Panc1 (cell line): ENCODE results near the gene ABHD2. TPM values are rescaled to one million over a fixed set of nuclear protein-coding genes. Genes with fewer than 3 reads are reported as not detected.

Experiments
- ATAC-seq: fragments of 200-7000 bp; cut with Tn5 transposase; 2 replicates; pipeline ENCODE4 v1.9.1; 2020; ENCODE audit warnings: mild to moderate bottlenecking, moderate library complexity
- BruUV-seq: library from RNA; stranded (reverse); fragments of 400-500 nt; replicated peaks from 2 replicates; lab custom pipeline; 2021; lab: Mats Ljungman, UMichigan
- CTCF ChIA-PET: fragments of 300-600 bp; sonication (Branson Sonifier 250); formaldehyde crosslinking; loops from one replicate; lab custom pipeline; 2022; ENCODE audit warnings: antibody characterized with exemption; lab: Charles Lee
- POLR2A ChIA-PET: fragments of 300-600 bp; sonication (Branson Sonifier 250); formaldehyde crosslinking; loops from one replicate; lab custom pipeline; 2022; ENCODE audit warnings: antibody characterized with exemption; lab: Charles Lee
- DNase-seq: peaks from one replicate; pipeline ENCODE4 v3.0.0-alpha.2; 2010; ENCODE audit warnings: low read depth, low spot score
- H3K27ac ChIP-seq: 2 replicates; pipeline ENCODE4 v1.5.1; 2011; ENCODE audit warnings: mild to moderate bottlenecking, low read length, inconsistent platforms
- H3K27me3 ChIP-seq: fragments of 200-500 bp; sonication (Bioruptor generic); 2 replicates; pipeline ENCODE4 v1.6.0; 2014; ENCODE audit warnings: low read length, inconsistent platforms; ENCODE audit not compliant: control insufficient read depth, insufficient read depth
- H3K36me3 ChIP-seq: fragments of 200-500 bp; sonication (Bioruptor generic); 2 replicates; pipeline ENCODE4 v1.5.1; 2014; ENCODE audit warnings: inconsistent platforms, mild to moderate bottlenecking, low read length, moderate library complexity; ENCODE audit not compliant: control insufficient read depth, insufficient read depth
- H3K4me1 ChIP-seq: 2 replicates; pipeline ENCODE4 v1.5.1; 2011; ENCODE audit warnings: inconsistent platforms, mild to moderate bottlenecking, low read length, moderate library complexity; ENCODE audit not compliant: control insufficient read depth, insufficient read depth
- H3K4me3 ChIP-seq, 2 experiments: 2 replicates each; pipeline ENCODE4 v1.5.1; 2011 to 2012; ENCODE audit warnings: low read depth in 2 of 2, low read length in 2 of 2, mild to moderate bottlenecking in 2 of 2, inconsistent platforms in 1 of 2, moderate library complexity in 1 of 2
- H3K9me3 ChIP-seq: fragments of 200-500 bp; sonication (Bioruptor generic); 2 replicates; pipeline ENCODE4 v1.5.1; 2014; ENCODE audit warnings: low read depth, mild to moderate bottlenecking, inconsistent platforms, low read length, moderate library complexity; ENCODE audit not compliant: control insufficient read depth, insufficient read depth
- POLR2AphosphoS5 ChIP-seq: IDR thresholded peaks from 2 replicates; pipeline ENCODE4 v1.6.1; 2012; ENCODE audit warnings: mild to moderate bottlenecking, low read depth, low read length, moderate library complexity
- SIN3A ChIP-seq: IDR thresholded peaks from 2 replicates; pipeline ENCODE4 v1.6.1; 2012; ENCODE audit warnings: low read depth, mild to moderate bottlenecking, low read length, moderate library complexity, borderline replicate concordance; ENCODE audit not compliant: insufficient read depth
- TCF7L2 ChIP-seq: IDR thresholded peaks from 2 replicates; pipeline ENCODE4 v1.6.1; 2011; ENCODE audit warnings: mild to moderate bottlenecking, low read depth, low read length, inconsistent platforms
- in situ Hi-C: cut with HindIII; loops from 2 replicates; pipeline ENCODE4 v1.10.0; 2016; ENCODE audit warnings: low sequenced_read_pairs, low pct_unique_long_range_greater_than_20kb
- intact Hi-C: fragments of 100-400 bp; cut with micrococcal nuclease; formaldehyde crosslinking; loops from one replicate; pipeline ENCODE4 v1.10.0; 2022; ENCODE audit not compliant: unreplicated experiment
- total RNA-seq: library from RNA; stranded (reverse); gene quantifications from one replicate; pipeline ENCODE4 v1.2.1, GENCODE V29; 2021; ENCODE audit not compliant: unreplicated experiment
- TF ChIP-seq, protein P1 (sequence below): fragments of 450-650 bp; IDR thresholded peaks from 2 replicates; pipeline ENCODE4 v1.5.1; 2017; ENCODE audit warnings: mild to moderate bottlenecking
- TF ChIP-seq, protein P2 (sequence below), 2 experiments: IDR thresholded peaks; 2 replicates each; pipeline ENCODE4 v1.6.1; 2011 to 2012; ENCODE audit warnings: low read depth in 2 of 2, control low read depth in 1 of 2, low read length in 1 of 2, mild to moderate bottlenecking in 1 of 2, moderate library complexity in 1 of 2; ENCODE audit not compliant: insufficient read depth in 1 of 2

The ABHD2 gene
- total RNA-seq, 1 experiment from 2014 or later, result 95.0 TPM

DNA sequence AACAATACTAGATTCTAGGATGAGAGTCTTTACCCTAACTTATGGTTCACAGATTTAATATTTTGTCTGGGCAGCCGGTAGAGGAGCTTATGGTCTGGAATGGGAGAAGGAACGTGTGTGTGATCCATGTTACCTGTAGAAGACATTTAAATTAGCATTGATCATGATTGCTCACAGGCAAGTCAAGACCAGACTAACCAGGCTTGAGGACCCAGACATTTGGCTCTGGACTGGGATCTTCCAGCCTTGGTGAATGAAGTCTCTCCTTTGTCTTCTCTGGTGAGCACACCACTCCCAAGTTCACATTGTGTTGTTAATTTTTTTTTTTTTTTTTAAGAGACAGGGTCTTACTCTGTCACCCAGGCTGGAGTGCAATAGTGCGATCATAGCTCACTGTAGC lies 11.7 kb downstream of the ABHD2 start:
- in situ Hi-C loops, result no loop called here
- BruUV-seq, result no TSS peak
- intact Hi-C loops, result no loop called here
- POLR2A ChIA-PET, result interaction anchor here (0.6 kb wide), 1 partner anchor 565 kb away, joined by 3 read pairs; no protein-coding TSS in a partner anchor
- Histone ChIP-seq H3K27me3 (no peaks in the 10 kb centered on the region), H3K36me3 (no peaks in the 10 kb centered on the region), H3K9me3 (no peaks in the 10 kb centered on the region), H3K4me3 (no peak overlapping the region), H3K4me1 (peaks cover 56% of the 10 kb centered on the region), H3K27ac (no peak overlapping the region)
- no peak for ATAC-seq
- TF ChIP-seq POLR2AphosphoS5, result no peak
- TF ChIP-seq, protein P1, sequence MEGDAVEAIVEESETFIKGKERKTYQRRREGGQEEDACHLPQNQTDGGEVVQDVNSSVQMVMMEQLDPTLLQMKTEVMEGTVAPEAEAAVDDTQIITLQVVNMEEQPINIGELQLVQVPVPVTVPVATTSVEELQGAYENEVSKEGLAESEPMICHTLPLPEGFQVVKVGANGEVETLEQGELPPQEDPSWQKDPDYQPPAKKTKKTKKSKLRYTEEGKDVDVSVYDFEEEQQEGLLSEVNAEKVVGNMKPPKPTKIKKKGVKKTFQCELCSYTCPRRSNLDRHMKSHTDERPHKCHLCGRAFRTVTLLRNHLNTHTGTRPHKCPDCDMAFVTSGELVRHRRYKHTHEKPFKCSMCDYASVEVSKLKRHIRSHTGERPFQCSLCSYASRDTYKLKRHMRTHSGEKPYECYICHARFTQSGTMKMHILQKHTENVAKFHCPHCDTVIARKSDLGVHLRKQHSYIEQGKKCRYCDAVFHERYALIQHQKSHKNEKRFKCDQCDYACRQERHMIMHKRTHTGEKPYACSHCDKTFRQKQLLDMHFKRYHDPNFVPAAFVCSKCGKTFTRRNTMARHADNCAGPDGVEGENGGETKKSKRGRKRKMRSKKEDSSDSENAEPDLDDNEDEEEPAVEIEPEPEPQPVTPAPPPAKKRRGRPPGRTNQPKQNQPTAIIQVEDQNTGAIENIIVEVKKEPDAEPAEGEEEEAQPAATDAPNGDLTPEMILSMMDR, result no peak
- no peak for TF ChIP-seq SIN3A
- TF ChIP-seq TCF7L2, result no peak
- TF ChIP-seq, protein P2, sequence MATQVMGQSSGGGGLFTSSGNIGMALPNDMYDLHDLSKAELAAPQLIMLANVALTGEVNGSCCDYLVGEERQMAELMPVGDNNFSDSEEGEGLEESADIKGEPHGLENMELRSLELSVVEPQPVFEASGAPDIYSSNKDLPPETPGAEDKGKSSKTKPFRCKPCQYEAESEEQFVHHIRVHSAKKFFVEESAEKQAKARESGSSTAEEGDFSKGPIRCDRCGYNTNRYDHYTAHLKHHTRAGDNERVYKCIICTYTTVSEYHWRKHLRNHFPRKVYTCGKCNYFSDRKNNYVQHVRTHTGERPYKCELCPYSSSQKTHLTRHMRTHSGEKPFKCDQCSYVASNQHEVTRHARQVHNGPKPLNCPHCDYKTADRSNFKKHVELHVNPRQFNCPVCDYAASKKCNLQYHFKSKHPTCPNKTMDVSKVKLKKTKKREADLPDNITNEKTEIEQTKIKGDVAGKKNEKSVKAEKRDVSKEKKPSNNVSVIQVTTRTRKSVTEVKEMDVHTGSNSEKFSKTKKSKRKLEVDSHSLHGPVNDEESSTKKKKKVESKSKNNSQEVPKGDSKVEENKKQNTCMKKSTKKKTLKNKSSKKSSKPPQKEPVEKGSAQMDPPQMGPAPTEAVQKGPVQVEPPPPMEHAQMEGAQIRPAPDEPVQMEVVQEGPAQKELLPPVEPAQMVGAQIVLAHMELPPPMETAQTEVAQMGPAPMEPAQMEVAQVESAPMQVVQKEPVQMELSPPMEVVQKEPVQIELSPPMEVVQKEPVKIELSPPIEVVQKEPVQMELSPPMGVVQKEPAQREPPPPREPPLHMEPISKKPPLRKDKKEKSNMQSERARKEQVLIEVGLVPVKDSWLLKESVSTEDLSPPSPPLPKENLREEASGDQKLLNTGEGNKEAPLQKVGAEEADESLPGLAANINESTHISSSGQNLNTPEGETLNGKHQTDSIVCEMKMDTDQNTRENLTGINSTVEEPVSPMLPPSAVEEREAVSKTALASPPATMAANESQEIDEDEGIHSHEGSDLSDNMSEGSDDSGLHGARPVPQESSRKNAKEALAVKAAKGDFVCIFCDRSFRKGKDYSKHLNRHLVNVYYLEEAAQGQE (IDR thresholded peaks at IDR 0.05; ENCODE audit: insufficient read depth in 1 of 2, low read depth in 2 of 2, low read length in 1 of 2), result no peak
- CTCF ChIA-PET, result no interaction called here
- no peak for DNase-seq

DNA sequence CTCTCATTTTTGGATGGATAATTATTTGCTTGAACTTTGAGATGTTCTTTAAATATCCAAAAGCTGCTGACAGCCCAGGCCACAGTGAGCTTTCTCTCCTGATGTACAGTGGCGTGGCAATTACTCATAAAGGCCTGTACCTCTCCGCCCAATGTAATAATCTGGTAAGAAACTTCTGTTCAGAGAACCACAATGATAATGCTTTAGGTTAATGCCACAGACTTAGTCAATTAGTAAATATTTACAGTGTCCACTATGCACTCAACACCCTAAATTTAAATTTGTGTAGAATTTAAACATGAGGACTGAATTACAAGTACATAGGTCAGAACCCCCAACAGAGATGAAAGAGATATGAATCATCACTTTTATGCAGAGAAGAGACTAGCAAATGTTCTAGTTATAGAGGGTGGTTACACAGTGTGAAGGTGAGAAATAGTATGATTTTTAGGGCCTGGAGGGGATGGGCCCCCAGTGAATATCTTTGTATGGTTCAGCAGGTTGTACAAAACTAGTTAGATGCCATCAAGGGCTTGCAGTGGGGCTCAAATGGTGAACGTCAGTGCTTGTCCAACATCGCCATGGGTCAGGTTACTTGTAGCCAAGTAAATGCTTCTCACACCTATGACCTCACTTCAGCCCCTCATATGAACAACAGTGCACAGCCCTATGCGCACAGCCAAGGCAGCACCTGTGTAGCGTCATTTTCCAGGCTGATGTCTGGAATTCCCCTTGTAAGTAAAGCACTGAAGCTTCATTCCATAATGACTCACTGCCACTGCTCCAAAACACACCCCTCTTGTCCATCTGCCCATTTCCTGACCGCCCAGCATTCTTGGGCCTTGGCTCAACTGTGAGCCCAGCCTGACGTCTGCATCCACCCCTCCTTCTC lies 13.3 kb downstream of the ABHD2 start:
- in situ Hi-C loops (no loop called here), intact Hi-C loops (no loop called here)
- DNase-seq, result peak; percentile 97
- Histone ChIP-seq H3K9me3 (no peaks in the 10 kb centered on the region), H3K4me1 (peaks cover 47% of the 10 kb centered on the region), H3K27ac (peak overlapping the region; percentile 73), H3K27me3 (no peaks in the 10 kb centered on the region), H3K36me3 (no peaks in the 10 kb centered on the region), H3K4me3 (no peak overlapping the region)
- TF ChIP-seq, protein P1, result no peak
- peak; percentile 75 for TF ChIP-seq TCF7L2
- ATAC-seq, result peak; percentile 93
- CTCF ChIA-PET, result no interaction called here
- POLR2A ChIA-PET, result interaction anchor here (0.6 kb wide), 1 partner anchor 282 kb away, joined by 6 read pairs; no protein-coding TSS in a partner anchor
- BruUV-seq, result no TSS peak
